Transverse colon (tissue), 4 donors: ENCODE measurements around the gene PLET1. TPM values are rescaled to one million over a fixed set of nuclear protein-coding genes. Genes with fewer than 3 reads are reported as not detected.

Source experiments
- DNase-seq: peaks from one replicate; pipeline ENCODE4 v3.0.0-alpha.2; 2019
- H3K27ac ChIP-seq, 4 donors: fragments of 200-600 bp; sonication (generic); 2 replicates each; pipeline ENCODE4 v1.5.1; 2016 to 2018; ENCODE audit warnings: inconsistent platforms in 4 of 4
- H3K27me3 ChIP-seq: fragments of 200-600 bp; sonication (generic); 2 replicates; pipeline ENCODE4 v1.5.1; 2017; ENCODE audit warnings: inconsistent platforms
- H3K36me3 ChIP-seq, 4 donors: fragments of 200-600 bp; sonication (generic); 2 replicates each; pipeline ENCODE4 v1.5.1; 2017 to 2019; ENCODE audit warnings: inconsistent platforms in 4 of 4
- H3K4me1 ChIP-seq, 4 donors: fragments of 200-600 bp; sonication (generic); 2 replicates each; pipeline ENCODE4 v1.5.1; 2017 to 2020; ENCODE audit warnings: inconsistent platforms in 4 of 4
- H3K4me3 ChIP-seq, 4 donors: fragments of 200-600 bp; sonication (generic); 1 replicate in 1 of 4; 2 replicates in 3 of 4; pipeline versions ENCODE4 v1.5.1 to v1.6.1; 2017 to 2019; ENCODE audit warnings: inconsistent platforms in 4 of 4
- H3K9me3 ChIP-seq, 2 donors: fragments of 200-600 bp; sonication (generic); 2 replicates each; pipeline ENCODE4 v1.5.1; 2017 to 2019; ENCODE audit warnings: inconsistent platforms in 2 of 2
- CTCF ChIP-seq, 5 experiments: fragments of 200-600 bp in 3 of 5; fragments of 450-650 bp in 2 of 5; sonication (generic) in 3 of 5; IDR thresholded peaks; 1 replicate in 2 of 5; 2 replicates in 3 of 5; pipeline ENCODE4 v1.5.1; 2016 to 2017; ENCODE audit warnings: antibody characterized with exemption in 5 of 5, inconsistent platforms in 3 of 5, mild to moderate bottlenecking in 2 of 5, moderate library complexity in 1 of 5
- EP300 ChIP-seq: sonication (generic); formaldehyde crosslinking; IDR thresholded peaks from one replicate; pipeline ENCODE4 v1.6.1; 2017; ENCODE audit warnings: antibody characterized with exemption, low read depth
- POLR2A ChIP-seq: fragments of 450-650 bp; IDR thresholded peaks from one replicate; pipeline ENCODE4 v1.6.1; 2016; ENCODE audit warnings: antibody characterized with exemption, mild to moderate bottlenecking, moderate library complexity
- POLR2AphosphoS5 ChIP-seq, 3 donors: sonication (generic); formaldehyde crosslinking; IDR thresholded peaks; one replicate each; pipeline ENCODE4 v1.6.1; 2016; ENCODE audit warnings: antibody characterized with exemption in 3 of 3
- WGBS, 2 donors: methylation state at CpG; one replicate each; pipeline ENCODE4 v1.1.5; 2018; ENCODE audit warnings: low coverage in 1 of 2; 5-methylcytosine and 5-hydroxymethylcytosine counted together
- in situ Hi-C, 4 donors: fragments of 200-750 bp; cut with MboI; loops; one replicate each; pipeline versions ENCODE4 v1.15.0 to v1.15.1; 2017; ENCODE audit warnings: low sequenced_read_pairs in 3 of 4, low pct_ligation_motif_present in 1 of 4, low pct_unique_long_range_greater_than_20kb in 1 of 4
- intact Hi-C: fragments of 100-400 bp; cut with DNase I; formaldehyde crosslinking; loops from one replicate; pipeline ENCODE4 v1.15.1; 2023; ENCODE audit warnings: low total_unique reads
- total RNA-seq, 4 donors: library from RNA; depleted of rRNA; stranded (reverse); fragments of >200 nt; gene quantifications; one replicate each; pipeline ENCODE4 v1.1.0, GENCODE V29; 2016

The PLET1 gene
- total RNA-seq, 4 donors from 2014 or later = not detected

- intact Hi-C loops (no loop called here), in situ Hi-C loops (loop anchor here (5.0 to 25.0 kb wide), 4 partner anchors 51 to 1066 kb away; no protein-coding TSS in a partner anchor)
- TF ChIP-seq POLR2A = no peak
- TF ChIP-seq CTCF (IDR thresholded peaks at IDR 0.05) = no peak
- no peak for TF ChIP-seq POLR2AphosphoS5 (IDR thresholded peaks at IDR 0.05)
- TF ChIP-seq EP300 = no peak
- Histone ChIP-seq H3K27ac (peak overlapping the region; percentile 7 to 44 (median 24)), H3K9me3 (no peaks in the 10 kb centered on the region), H3K4me3 (no peak overlapping the region), H3K27me3 (no peaks in the 10 kb centered on the region), H3K36me3 (no peaks in the 10 kb centered on the region), H3K4me1 (peaks cover 0 to 17% (median 5%) of the 10 kb centered on the region in 4 donors)
- DNase-seq = no peak
- WGBS, 2 donors = 50 to 80% methylated on average over 1 to 3 of the region's 3 CpGs
Measured at GRCh38 chr11:112221274-112221835, 39.3 kb downstream of the PLET1 start.

GRCh38 chr11:112219476-112220232 lies 41.0 kb downstream of the PLET1 start:
- DNase-seq = peak; percentile 20
- Histone ChIP-seq H3K27ac (no peak overlapping the region), H3K4me1 (peaks cover 0 to 12% (median 3%) of the 10 kb centered on the region in 4 donors), H3K27me3 (no peaks in the 10 kb centered on the region), H3K4me3 (no peak overlapping the region), H3K9me3 (no peaks in the 10 kb centered on the region), H3K36me3 (no peaks in the 10 kb centered on the region)
- TF ChIP-seq POLR2A = no peak
- no peak for TF ChIP-seq EP300
- peak; percentile 72 to 89 (median 82) for TF ChIP-seq CTCF (IDR thresholded peaks at IDR 0.05)
- TF ChIP-seq POLR2AphosphoS5 (IDR thresholded peaks at IDR 0.05) = no peak
- WGBS, 2 donors = 33 to 53% methylated on average over 5 to 7 of the region's 7 CpGs
- intact Hi-C loops (loop anchor here (1.0 kb wide), 1 partner anchor 61 kb away; no protein-coding TSS in a partner anchor), in situ Hi-C loops (loop anchor here (5.0 to 25.0 kb wide), 5 partner anchors 53 to 1068 kb away; no protein-coding TSS in a partner anchor)

GRCh38 chr11:112216561-112217105 lies 44.0 kb downstream of the PLET1 start:
- TF ChIP-seq POLR2A = no peak
- no peak for TF ChIP-seq EP300
- no peak for TF ChIP-seq CTCF (IDR thresholded peaks at IDR 0.05)
- TF ChIP-seq POLR2AphosphoS5 (IDR thresholded peaks at IDR 0.05) = no peak
- no peak overlapping the region for H3K4me3 ChIP-seq

GRCh38 chr11:112215621-112216020 lies 45.0 kb downstream of the PLET1 start:
- Histone ChIP-seq H3K4me3 (no peak overlapping the region), H3K4me1 (peaks cover 0 to 2% (median 0%) of the 10 kb centered on the region in 4 donors), H3K27me3 (no peaks in the 10 kb centered on the region), H3K9me3 (no peaks in the 10 kb centered on the region), H3K36me3 (no peaks in the 10 kb centered on the region), H3K27ac (no peak overlapping the region)
- in situ Hi-C loops = loop anchor here in 3 of 4 donors (5.0 to 25.0 kb wide), 3 partner anchors 62 to 1072 kb away; no protein-coding TSS in a partner anchor
- 92 to 97% methylated on average over 4 to 6 of the region's 6 CpGs for WGBS, 2 donors
- TF ChIP-seq POLR2A = no peak
- no peak for TF ChIP-seq CTCF (IDR thresholded peaks at IDR 0.05)
- TF ChIP-seq EP300 = no peak
- TF ChIP-seq POLR2AphosphoS5 (IDR thresholded peaks at IDR 0.05) = no peak
- intact Hi-C loops = no loop called here
- DNase-seq = no peak

More at GRCh38 chr11:112216561-112217105, 44.0 kb downstream of the PLET1 start:
- no peak overlapping the region for H3K27ac ChIP-seq
- H3K9me3 ChIP-seq = no peaks in the 10 kb centered on the region
- no peak for DNase-seq
- no peaks in the 10 kb centered on the region for H3K27me3 ChIP-seq
- 93 to 100% methylated on average over 1 of the region's 1 CpG for WGBS, 2 donors
- in situ Hi-C loops (loop anchor here in 3 of 4 donors (5.0 to 25.0 kb wide), 3 partner anchors 61 to 1071 kb away; no protein-coding TSS in a partner anchor), intact Hi-C loops (no loop called here)
- H3K36me3 ChIP-seq = no peaks in the 10 kb centered on the region
- H3K4me1 ChIP-seq = peaks cover 0 to 6% (median 2%) of the 10 kb centered on the region in 4 donors
